HEK293T (cell line): ENCODE data around the gene GMIP.

Experiments
- ARNT ChIP-seq: fragments of 450-650 bp; IDR thresholded peaks from 2 replicates; pipeline ENCODE4 v1.6.1; 2017; ENCODE audit warnings: mild to moderate bottlenecking
- BHLHE40 ChIP-seq: fragments of 450-650 bp; IDR thresholded peaks from 2 replicates; pipeline ENCODE4 v1.6.1; 2016; ENCODE audit warnings: mild to moderate bottlenecking, moderate library complexity, borderline replicate concordance
- FOXK2 ChIP-seq: fragments of 450-650 bp; IDR thresholded peaks from 2 replicates; pipeline ENCODE4 v1.6.1; 2016; ENCODE audit warnings: mild to moderate bottlenecking
- HDGF ChIP-seq: fragments of 450-650 bp; IDR thresholded peaks from 2 replicates; pipeline ENCODE4 v1.6.1; 2017; ENCODE audit warnings: antibody characterized with exemption, borderline replicate concordance
- L3MBTL2 ChIP-seq: fragments of 450-650 bp; conservative IDR thresholded peaks from 2 replicates; pipeline ENCODE4 v1.6.1; 2016; ENCODE audit warnings: mild to moderate bottlenecking
- ZNF384 ChIP-seq: fragments of 450-650 bp; IDR thresholded peaks from 2 replicates; pipeline ENCODE4 v1.6.1; 2016

DNA sequence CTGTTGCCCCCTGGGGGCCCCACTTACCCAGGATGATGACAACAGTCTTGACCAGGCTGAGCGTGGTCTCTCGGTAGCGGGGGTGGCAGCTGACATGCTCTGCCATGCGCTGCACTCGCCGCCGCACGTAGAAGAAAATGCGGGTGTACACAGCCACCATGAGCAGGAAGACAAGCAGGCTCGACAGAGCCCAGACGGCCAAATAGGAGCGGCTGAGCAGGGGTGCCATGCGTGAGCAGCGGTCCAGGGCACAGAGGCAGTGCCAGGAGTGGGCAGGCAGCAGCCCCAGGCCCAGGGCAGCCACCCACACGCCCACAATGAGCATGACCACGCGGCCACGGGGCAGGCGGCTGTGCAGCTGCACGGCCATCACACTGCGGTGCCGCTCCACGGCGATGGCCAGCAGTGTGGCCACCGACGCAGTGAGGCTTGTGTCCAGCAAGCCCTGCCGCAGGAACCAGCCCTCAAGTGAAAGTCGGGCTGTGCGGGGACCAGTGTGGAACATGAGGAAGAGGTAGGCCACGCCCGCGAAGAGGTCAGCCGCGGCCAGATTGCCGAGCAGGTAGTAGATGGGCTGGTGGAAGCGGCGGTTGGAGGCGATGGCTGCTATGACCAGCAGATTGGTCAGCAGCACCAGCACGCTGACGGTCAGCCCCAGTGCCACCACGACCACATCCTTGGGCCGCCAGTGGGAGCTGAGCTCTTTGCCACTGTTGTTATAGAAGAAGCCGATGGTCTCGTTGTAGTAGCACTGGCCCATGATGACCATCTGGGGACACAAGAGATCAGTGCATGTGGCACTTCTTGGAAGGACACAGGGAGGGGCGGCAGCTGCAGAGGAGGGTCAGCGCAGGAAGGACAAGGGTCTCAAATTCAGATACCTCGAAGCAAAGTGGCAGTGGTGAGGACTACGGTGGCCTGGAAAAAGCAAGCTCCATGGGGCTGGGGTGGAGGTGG is 16.7 kb downstream of the GMIP start:
- TF ChIP-seq ARNT, result no peak
- TF ChIP-seq FOXK2, result no peak
- TF ChIP-seq BHLHE40, result no peak
- no peak for TF ChIP-seq ZNF384
- no peak for TF ChIP-seq HDGF
- TF ChIP-seq L3MBTL2, result no peak
